Right forelimb (tissue), 1 donor: ENCODE data around the gene UNK.
"Not testable (repeated sequence)": the region's sequence is repeated elsewhere in the genome, so short reads cannot be mapped to it uniquely, and the experiment has no call there.

Experiments used
- DNase-seq: peaks from one replicate; pipeline ENCODE4 v3.0.0-alpha.2; 2018

The UNK gene

GRCh38 chr17:75806822-75807500 is 22.4 kb downstream of the UNK start:
- no peak for DNase-seq

- no peak for DNase-seq
Measured at GRCh38 chr17:75807861-75808260, 23.3 kb downstream of the UNK start.

- no peak for DNase-seq
Measured at GRCh38 chr17:75808549-75808904, 23.9 kb downstream of the UNK start.

GRCh38 chr17:75808905-75809621 is 24.5 kb downstream of the UNK start:
- no peak for DNase-seq

GRCh38 chr17:75809631-75810111 is 25.1 kb downstream of the UNK start:
- no peak for DNase-seq

GRCh38 chr17:75810216-75810615 is 25.6 kb downstream of the UNK start:
- no peak for DNase-seq

GRCh38 chr17:75810756-75811155 is 26.1 kb downstream of the UNK start:
- DNase-seq = not testable (repeated sequence)

- DNase-seq = no peak
Measured at GRCh38 chr17:75811174-75811573, 26.6 kb downstream of the UNK start.

GRCh38 chr17:75812096-75813013 is 27.7 kb downstream of the UNK start:
- no peak for DNase-seq

- DNase-seq = no peak
Measured at GRCh38 chr17:75813081-75814020, 28.7 kb downstream of the UNK start.

- no peak for DNase-seq
Measured at GRCh38 chr17:75814021-75814395, 29.4 kb downstream of the UNK start.

- no peak for DNase-seq
Measured at GRCh38 chr17:75814900-75815373, 30.3 kb downstream of the UNK start.

- no peak for DNase-seq
Measured at GRCh38 chr17:75815399-75815798, 30.8 kb downstream of the UNK start.

- peak; percentile 42 for DNase-seq
Measured at GRCh38 chr17:75816693-75817092, 32.1 kb downstream of the UNK start.

GRCh38 chr17:75817571-75817970 is 33.0 kb downstream of the UNK start:
- DNase-seq = no peak

- no peak for DNase-seq
Measured at GRCh38 chr17:75818326-75818885, 33.8 kb downstream of the UNK start.

- peak; percentile 42 for DNase-seq
Measured at GRCh38 chr17:75819116-75819515, 34.5 kb downstream of the UNK start.

- peak; percentile 30 for DNase-seq
Measured at GRCh38 chr17:75819678-75820077, 35.1 kb downstream of the UNK start.

- no peak for DNase-seq
Measured at GRCh38 chr17:75820094-75821080, 35.8 kb downstream of the UNK start.

- DNase-seq = no peak
Measured at GRCh38 chr17:75821552-75821951, 36.9 kb downstream of the UNK start.
